Measurements from ENCODE around the gene TUBB8B. TPM values are rescaled to one million over a fixed set of nuclear protein-coding genes. Genes with fewer than 3 reads are reported as not detected.
"Not testable (repeated sequence)": the region's sequence is repeated elsewhere in the genome, so short reads cannot be mapped to it uniquely, and the experiment has no call there.

The TUBB8B gene
- total RNA-seq, 1 donor from 2014 or later, result not detected

DNA sequence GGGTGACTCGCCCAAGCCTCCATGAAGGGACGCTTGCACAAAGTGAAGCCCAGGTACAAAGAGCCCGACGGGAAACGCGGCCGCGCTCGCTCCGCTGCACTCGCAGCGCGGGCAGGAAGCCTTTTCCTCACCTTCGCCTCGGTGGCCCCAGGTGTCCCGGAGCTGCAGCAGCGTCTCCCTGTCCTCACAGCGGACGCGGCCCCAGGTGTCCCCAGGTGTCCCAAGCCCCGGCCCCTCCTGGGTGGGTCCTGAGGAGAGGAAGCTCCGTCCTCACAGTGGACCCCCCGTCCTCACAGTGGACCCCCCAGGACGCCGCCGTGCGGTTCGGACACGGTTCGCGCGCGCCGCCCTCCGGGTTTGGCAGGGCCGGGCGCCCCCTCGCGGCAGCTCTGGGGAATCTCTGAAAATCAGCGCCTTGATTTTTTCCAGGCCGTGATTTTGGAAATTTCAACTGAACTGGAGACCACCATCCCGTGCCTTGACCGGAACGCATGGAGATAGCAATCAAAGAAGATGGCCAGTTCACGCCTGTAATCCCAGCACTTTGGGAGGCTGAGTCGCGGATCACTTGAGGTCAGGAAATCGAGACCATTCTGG lies 23.9 kb upstream of the TUBB8B start:
- not testable (repeated sequence) for H3K36me3 ChIP-seq (ENCODE audit: control insufficient read depth, insufficient read depth, low read length); DNase-seq (ENCODE audit: low read depth); H3K27me3 ChIP-seq (ENCODE audit: control insufficient read depth, insufficient read depth, low read length); H3K4me3 ChIP-seq (ENCODE audit: low read depth, low read length)

DNA sequence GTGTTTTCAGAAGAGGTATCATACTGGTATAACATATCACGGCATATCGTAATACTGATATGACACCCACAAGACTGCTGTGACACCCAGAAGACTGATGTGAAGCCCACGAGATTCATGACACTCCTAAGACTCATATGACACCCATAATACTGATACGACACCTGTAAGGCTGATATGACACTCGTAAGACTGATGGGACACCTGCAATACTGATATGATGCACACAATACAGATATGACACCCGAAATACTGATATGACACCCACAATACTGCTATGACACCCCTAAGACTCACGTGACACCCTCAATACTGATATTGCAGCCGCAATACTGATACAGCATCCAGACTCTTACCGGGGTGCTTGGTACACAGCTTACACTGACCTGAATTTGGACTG lies 18.3 kb upstream of the TUBB8B start:
- not testable (repeated sequence) for H3K27me3 ChIP-seq (ENCODE audit: control insufficient read depth, insufficient read depth, low read length); H3K4me3 ChIP-seq (ENCODE audit: low read depth, low read length); DNase-seq (ENCODE audit: low read depth); H3K36me3 ChIP-seq (ENCODE audit: control insufficient read depth, insufficient read depth, low read length)

DNA sequence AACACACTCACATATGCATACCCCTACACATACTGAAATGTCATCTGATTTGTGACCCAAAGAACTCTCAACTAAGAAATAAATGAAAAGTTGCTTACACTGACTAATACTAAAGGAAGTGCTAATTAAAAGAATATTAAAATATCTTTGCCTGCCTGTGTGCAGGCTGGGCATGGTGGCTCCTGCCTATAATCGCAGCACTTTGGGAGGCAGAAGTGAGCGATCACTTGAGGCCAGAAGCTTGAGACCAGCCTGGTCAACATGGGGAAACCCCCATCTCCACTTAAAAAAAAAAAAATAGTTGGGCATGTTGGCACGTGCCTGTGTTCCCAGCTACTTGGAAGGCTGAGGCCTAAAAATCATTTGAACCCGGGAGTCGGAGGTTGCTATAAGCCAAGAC lies 14.9 kb upstream of the TUBB8B start:
- H3K27me3 ChIP-seq (ENCODE audit: control insufficient read depth, insufficient read depth, low read length); DNase-seq (ENCODE audit: low read depth); H3K36me3 ChIP-seq (ENCODE audit: control insufficient read depth, insufficient read depth, low read length); H3K4me3 ChIP-seq (ENCODE audit: low read depth, low read length): not testable (repeated sequence)

DNA sequence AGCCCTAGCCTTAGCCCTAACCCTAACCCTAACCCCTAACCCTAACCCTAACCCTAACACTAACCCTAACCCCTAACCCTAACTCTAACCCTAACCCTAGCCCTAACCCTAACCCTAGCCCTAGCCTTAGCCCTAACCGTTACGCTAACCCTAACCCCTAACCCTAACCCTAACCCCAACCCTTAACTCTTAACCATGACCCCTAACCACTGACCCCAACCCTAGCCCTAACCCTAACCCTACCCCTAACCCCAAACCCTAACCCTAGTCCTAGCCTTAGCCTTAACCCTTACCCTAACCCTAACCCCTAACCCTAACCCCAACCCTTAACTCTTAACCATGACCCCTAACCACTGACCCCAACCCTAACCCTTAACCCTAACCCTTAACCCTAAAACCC lies 14.2 kb upstream of the TUBB8B start:
- not testable (repeated sequence) for H3K4me3 ChIP-seq (ENCODE audit: low read depth, low read length); DNase-seq (ENCODE audit: low read depth); H3K27me3 ChIP-seq (ENCODE audit: control insufficient read depth, insufficient read depth, low read length); H3K36me3 ChIP-seq (ENCODE audit: control insufficient read depth, insufficient read depth, low read length)

DNA sequence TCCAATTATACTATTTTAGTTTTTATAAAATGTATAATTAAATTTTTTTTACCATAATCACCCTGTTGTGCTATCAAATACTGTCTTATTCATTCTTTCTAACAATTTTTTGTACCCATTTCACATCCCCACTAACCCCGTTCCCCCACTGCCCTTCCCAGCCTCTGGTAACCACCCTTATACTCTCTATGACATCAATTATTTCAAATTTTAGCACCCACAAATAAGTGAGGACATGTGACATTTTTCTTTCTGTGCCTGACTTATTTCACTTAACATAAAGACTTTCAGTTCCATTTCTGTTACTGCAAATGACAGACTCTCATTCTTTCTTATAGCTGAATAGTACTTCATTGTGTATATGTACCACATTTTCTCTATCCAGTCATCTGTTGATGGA lies 5.0 kb upstream of the TUBB8B start:
- not testable (repeated sequence) for DNase-seq (ENCODE audit: low read depth); H3K36me3 ChIP-seq (ENCODE audit: control insufficient read depth, insufficient read depth, low read length); H3K27me3 ChIP-seq (ENCODE audit: control insufficient read depth, insufficient read depth, low read length); H3K4me3 ChIP-seq (ENCODE audit: low read depth, low read length)

DNA sequence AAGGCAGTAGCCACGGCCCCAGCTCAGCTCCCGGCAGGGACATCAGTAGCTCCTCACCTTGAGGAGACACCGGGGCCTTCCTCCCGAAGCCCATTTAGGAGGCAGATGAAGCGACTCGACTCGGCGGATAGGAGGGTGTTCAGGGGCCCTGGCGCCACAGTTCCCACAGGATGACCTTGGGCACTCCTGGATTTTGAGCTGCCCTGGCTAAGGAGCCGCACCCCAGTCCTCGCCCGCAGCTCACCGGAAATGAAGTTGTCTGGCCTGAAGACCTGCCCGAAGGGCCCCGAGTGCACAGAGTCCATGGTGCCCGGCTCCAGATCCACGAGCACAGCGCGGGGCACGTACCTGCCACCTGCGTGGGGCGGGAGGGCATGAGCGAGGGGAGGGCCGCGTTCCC lies 719 bp downstream of the TUBB8B start:
- H3K4me3 ChIP-seq (ENCODE audit: low read depth, low read length); H3K36me3 ChIP-seq (ENCODE audit: control insufficient read depth, insufficient read depth, low read length); H3K27me3 ChIP-seq (ENCODE audit: control insufficient read depth, insufficient read depth, low read length); DNase-seq (ENCODE audit: low read depth): not testable (repeated sequence)

DNA sequence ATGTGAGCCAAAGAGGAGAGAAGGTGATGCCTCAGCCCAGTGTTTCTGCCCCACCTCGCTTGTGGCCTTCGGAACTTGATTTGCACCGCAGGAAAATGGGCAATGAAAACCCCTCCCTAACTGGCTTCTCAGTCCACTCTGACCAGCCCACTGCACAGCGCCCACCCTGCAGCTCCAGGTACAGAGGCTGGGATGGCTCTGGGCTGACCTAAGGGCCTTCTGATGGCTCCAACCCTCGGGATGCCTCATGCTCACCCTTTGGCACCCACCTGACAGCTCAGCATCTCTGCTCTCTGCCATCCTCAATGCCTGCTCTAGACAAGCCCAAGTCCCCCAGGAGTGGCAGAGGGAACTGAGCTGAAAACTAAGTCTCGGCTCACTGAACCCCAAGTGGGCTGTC lies 36.2 kb downstream of the TUBB8B start:
- H3K4me3 ChIP-seq (ENCODE audit: low read depth, low read length); H3K36me3 ChIP-seq (ENCODE audit: control insufficient read depth, insufficient read depth, low read length); DNase-seq (ENCODE audit: low read depth); H3K27me3 ChIP-seq (ENCODE audit: control insufficient read depth, insufficient read depth, low read length): not testable (repeated sequence)

DNA sequence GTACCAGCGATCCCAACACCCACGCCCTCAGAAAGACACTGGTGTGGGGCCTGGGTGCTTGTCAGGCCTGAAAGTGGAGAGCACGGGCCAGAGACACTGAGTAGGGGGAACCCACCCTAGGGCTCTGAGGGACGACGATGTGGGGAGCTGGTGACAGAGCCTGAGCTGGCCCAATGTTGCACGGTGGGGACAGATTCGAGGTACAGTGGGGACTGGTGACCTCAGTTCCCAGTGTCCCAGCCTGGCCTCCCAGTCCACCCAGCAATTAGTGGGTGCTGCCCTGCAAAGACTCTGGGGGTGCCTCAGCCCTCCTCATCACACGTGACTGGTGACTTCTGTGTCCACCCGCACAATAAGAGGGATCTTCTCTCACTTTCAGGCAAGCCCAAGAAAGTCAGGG lies 36.6 kb downstream of the TUBB8B start:
- DNase-seq (ENCODE audit: low read depth); H3K4me3 ChIP-seq (ENCODE audit: low read depth, low read length); H3K36me3 ChIP-seq (ENCODE audit: control insufficient read depth, insufficient read depth, low read length); H3K27me3 ChIP-seq (ENCODE audit: control insufficient read depth, insufficient read depth, low read length): not testable (repeated sequence)

DNA sequence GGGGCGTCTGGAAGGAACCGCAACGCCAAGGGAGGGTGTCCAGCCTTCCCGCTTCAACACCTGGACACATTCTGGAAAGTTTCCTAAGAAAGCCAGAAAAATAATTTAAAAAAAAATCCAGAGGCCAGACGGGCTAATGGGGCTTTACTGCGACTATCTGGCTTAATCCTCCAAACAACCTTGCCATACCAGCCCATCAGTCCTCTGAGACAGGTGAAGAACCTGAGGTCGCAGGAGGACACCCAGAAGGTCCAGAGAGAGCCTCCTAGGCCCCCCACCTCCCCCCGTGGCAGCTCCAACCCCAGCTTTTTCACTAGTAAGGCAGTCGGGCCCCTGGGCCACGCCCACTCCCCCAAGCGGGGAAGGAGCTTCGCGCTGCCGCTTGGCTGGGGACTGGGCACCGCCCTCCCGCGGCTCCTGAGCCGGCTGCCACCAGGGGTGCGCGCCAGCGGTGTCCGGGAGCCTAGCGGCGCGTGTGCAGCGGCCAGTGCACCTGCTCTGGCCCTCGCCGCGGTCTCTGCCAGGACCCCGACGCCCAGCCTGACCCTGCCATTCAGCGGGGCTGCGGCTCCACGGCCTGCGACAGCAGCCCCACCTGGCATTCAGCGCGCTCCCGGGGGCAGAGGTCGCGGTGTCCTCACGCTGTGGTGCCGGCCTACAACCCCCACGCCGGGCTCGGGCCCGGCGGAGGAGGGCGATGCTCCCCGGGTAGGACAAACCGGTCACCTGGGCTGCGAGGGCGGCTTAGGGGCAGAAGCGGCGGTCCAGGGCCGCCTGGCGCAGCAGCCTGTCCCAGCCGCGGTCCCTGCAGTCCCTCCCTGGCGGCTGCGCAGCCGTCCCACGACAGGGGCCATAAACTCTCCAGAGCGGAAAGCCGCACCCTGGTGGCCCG lies 37.8 kb downstream of the TUBB8B start:
- not testable (repeated sequence) for H3K27me3 ChIP-seq (ENCODE audit: control insufficient read depth, insufficient read depth, low read length); H3K36me3 ChIP-seq (ENCODE audit: control insufficient read depth, insufficient read depth, low read length); DNase-seq (ENCODE audit: low read depth); H3K4me3 ChIP-seq (ENCODE audit: low read depth, low read length)

DNA sequence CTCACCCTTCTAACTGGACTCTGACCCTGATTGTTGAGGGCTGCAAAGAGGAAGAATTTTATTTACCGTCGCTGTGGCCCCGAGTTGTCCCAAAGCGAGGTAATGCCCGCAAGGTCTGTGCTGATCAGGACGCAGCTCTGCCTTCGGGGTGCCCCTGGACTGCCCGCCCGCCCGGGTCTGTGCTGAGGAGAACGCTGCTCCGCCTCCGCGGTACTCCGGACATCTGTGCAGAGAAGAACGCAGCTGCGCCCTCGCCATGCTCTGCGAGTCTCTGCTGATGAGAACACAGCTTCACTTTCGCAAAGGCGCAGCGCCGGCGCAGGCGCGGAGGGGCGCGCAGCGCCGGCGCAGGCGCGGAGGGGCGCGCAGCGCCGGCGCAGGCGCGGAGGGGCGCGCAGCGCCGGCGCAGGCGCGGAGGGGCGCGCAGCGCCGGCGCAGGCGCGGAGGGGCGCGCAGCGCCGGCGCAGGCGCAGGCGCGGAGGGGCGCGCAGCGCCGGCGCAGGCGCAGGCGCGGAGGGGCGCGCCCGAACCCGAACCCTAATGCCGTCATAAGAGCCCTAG lies 38.7 kb downstream of the TUBB8B start:
- H3K4me3 ChIP-seq (ENCODE audit: low read depth, low read length); DNase-seq (ENCODE audit: low read depth); H3K27me3 ChIP-seq (ENCODE audit: control insufficient read depth, insufficient read depth, low read length); H3K36me3 ChIP-seq (ENCODE audit: control insufficient read depth, insufficient read depth, low read length): not testable (repeated sequence)

DNA sequence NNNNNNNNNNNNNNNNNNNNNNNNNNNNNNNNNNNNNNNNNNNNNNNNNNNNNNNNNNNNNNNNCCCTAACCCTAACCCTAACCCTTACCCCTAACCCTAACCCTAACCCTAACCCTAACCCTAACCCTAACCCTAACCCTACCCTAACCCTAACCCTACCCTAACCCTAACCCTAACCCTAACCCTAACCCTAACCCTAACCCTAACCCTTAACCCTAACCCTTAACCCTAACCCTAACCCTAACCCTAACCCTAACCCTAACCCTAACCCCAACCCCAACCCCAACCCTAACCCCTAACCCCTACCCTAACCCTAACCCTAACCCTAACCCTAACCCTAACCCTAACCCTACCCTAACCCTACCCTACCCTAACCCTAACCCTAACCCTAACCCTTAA lies 39.5 kb downstream of the TUBB8B start:
- DNase-seq (ENCODE audit: low read depth); H3K36me3 ChIP-seq (ENCODE audit: control insufficient read depth, insufficient read depth, low read length); H3K4me3 ChIP-seq (ENCODE audit: low read depth, low read length); H3K27me3 ChIP-seq (ENCODE audit: control insufficient read depth, insufficient read depth, low read length): not testable (repeated sequence)

Other genes with a start within 250 kb of the TUBB8B start
- 38.4 and 40.0 TPM in 2 replicates for gene USP14, start 108.9 kb upstream of the TUBB8B start, total RNA-seq
- 28.2 and 28.7 TPM in 2 replicates for gene THOC1, start 218.4 kb upstream of the TUBB8B start, total RNA-seq